GM18520 (cell line): ENCODE data around the gene CYP39A1.
"Not testable (repeated sequence)": the region's sequence is repeated elsewhere in the genome, so short reads cannot be mapped to it uniquely, and the experiment has no call there.

Experiments
- ATAC-seq: cut with Tn5 transposase; IDR thresholded peaks from one replicate; pipeline ENCODE4 v1.9.1; 2021; ENCODE audit not compliant: unreplicated experiment

CYP39A1 gene

DNA sequence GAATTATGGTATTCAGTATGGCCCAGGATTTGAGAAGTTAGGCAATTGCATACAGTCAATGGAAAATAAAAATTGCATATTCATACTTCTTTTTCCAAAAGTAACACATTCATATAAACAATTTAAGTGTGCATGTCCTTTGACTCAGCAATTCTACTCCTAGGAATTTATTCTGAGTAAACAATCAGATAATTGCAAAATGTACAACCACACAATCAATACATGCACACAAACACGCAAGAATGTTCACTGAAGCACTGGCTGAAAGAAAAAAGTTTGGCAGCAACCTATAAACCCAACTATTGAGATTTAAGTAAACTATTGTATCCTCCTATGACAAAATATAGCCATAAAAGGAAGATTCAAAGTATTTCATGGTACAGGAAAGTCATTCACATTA is 1.6 kb downstream of the CYP39A1 start:
- no peak for ATAC-seq

DNA sequence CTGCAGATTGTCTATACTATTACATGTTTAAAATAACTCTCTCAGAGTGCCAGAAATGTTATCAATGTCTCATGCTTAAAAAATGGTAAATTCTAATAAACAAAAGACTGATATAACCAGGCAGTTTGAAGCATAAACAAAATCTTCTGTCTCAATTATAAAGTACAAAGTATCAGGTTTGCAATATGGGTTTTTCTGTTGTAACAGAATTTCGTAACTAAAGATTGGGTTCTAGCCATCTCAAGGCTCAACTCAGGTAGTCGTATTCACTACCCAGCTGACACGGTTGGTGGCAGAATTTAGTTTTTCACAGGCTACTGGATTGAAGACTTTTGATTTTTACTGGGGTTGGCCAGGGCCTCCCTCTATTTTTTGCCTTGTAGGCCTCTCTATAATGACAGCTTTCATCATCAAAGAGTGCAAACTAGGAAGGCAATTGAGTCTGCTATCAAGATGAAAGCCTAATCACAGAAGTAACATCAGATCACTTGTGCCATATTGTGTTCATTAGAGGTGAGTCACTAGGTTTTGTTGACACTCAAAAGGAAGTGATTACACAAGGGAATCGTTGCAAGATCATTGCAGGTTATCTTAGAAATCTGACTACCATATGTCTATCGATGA is 3.6 kb downstream of the CYP39A1 start:
- no peak for ATAC-seq

DNA sequence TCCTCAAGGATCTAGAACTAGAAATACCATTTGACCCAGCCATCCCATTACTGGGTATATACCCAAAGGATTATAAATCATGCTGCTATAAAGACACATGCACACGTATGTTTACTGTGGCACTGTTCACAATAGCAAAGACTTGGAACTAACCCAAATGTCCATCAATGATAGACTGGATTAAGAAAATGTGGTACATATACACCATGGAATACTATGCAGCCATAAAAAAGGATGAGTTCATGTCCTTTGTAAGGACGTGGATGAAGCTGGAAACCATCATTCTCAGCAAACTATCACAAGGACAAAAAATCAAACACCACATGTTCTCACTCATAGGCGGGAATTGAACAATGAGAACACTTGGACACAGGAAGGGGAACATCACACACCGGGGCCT is 4.5 kb downstream of the CYP39A1 start:
- not testable (repeated sequence) for ATAC-seq

DNA sequence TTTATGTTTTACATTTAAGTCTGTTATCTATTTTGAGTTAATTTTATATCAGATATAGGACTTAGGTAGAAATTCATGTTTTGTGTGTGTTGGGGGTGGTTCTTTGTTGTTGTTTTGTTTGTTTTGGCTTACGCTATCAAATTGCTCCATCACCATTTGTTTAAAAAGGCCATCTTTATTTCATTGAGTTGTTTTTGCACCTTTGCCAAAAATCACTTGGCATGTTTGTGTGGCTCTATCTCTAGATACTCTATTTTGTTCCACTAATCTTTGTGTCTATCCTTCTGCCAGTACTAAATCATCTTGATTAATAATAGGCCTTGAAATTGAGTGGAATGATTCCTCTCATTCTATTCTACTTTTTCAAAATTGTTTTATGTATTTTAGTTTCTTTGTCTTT is 7.4 kb downstream of the CYP39A1 start:
- no peak for ATAC-seq

DNA sequence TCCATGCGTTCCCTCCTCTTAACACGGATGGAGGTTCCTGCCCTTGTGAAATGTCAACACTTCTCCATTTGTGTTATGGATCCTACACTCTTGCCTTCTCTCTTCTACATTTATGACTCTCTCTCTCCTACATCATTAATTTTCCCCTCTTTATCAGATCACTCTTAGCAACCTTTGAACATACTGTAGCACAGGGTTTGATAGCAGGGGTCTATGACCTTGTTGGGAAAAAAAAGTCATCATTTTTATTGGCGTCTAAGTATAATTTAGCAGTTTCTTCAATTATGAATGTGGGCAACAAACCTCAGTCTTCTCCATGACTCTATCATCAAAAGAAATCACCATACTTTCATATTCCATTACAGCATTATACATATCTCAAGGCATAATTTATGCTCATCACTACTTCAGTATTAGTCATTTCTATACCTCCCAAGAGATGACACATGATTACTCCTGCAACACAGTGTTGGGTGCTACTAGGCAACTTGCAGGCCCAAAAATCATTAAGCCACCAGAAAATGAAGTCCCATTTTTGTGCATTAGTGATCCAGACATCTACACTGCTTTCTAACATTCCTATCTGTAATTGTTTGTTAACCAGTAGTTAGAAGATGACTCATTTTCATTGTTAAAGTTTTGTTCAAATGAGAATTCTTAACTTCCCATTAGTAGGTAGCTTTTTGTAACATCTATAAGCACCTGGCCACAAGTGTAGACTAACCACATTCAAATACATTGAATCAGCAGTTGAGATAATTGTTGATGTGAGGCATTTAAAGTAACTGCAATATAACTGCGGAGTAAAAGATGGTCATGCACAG is 9.5 kb downstream of the CYP39A1 start:
- no peak for ATAC-seq

DNA sequence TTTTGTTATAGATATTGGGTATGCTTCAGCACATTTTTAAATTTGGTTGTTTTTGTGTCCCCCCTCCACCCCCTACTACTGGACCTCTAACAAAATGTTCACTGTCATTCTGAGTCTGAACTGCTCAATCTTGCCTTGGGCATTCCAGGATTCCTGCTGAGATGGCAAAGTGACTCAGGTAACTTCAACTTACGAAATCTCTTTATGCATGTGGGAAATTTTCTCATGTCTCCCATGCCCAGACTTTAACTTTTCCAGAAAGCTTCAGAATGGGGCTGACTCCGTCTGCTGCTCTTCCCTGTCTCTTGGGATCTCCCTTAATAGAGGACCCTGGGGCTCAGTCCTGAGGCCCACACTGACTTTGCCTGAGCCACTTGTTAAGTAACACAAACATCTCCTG is 14.0 kb downstream of the CYP39A1 start:
- ATAC-seq: no peak

DNA sequence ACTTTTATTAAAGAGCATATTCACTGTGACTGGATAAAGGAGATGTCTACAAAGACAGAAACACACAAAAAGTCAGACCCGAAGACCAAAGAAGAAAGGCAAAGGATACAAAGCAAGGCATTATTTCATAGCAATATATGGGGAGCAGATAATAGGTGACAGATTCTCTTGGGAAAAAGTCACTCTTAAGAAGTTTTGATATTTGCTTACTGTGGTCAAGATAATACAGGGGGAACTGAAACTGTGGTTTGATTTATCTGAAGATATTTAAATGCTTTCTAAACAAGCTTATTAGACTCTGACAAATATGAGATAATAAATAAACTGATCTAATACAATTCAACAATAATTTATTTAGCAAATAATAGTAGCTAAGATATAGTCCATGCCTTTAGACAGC is 14.7 kb downstream of the CYP39A1 start:
- no peak for ATAC-seq

DNA sequence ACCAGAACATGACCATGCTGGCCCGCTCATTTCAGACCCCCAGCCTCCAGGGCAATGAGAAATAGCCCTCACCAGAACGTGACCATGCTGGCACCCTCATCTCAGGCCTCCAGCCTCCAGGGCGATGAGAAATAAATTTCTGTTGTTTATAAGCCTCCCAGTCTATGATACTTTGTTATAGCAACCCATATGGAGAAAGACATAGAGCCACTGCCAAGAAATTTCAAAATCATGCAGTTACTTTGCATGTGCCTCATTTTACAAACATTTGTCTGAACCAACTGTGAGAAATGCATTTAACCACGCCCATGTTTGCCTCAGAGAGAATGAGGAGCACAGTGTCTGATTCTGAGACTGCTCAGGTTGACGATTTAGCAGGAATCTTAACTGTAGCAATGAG is 15.5 kb downstream of the CYP39A1 start:
- ATAC-seq: no peak

DNA sequence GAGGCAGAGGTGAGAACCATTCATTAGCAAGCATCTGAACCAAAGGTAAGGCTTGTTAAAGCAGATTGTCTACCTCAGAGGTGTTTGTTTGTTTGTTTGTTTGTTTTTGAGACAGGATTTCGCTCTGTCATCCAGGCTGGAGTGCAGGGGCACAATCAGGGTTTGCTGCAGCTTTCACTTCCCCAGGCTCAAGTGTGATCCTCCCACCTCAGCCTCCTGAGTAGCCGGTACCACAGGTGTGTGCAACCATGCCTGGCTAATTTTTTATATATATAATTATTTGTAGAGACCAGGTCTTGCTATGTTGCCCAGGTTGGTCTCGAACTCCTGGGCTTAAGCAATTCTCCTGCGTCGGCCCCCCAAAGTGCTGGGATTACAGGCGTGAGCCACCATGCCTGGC is 17.2 kb downstream of the CYP39A1 start:
- no peak for ATAC-seq

DNA sequence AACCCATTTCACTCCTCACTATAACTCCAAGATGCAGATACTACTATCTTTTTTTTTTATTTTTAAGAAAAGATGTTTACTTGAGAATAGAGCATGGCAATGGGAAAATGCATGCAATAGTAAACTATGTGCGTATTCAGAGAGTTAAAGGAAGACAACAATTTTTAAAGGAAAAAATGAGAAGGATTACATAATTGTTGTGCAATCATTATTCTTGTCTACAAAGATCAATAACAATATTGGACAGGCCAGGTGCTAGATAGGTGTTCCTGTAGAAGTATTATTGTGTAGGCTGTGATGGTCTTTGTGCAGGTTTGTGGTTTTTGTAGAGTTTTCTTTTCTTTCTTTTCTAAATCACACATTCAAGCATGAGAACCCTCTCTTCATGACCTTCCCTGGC is 20.6 kb downstream of the CYP39A1 start:
- no peak for ATAC-seq

DNA sequence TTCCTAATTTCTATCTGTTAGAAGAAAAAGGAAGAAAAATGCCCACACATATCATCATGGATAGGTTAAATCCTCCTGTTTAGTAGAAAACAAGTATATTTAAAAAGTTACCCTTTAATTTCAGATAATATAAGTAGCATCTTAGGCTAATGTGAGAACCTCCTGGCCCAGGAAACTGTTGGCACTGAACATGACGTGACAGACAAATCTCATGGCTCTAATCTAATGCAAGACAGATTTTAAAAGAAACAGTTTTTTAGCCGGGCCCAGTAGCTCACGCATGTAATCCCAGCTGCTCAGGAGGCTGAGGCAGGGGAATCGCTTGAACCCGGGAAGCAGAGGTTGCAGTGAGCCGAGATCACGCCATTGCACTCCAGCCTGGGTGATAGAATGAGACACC is 22.9 kb downstream of the CYP39A1 start:
- no peak for ATAC-seq

DNA sequence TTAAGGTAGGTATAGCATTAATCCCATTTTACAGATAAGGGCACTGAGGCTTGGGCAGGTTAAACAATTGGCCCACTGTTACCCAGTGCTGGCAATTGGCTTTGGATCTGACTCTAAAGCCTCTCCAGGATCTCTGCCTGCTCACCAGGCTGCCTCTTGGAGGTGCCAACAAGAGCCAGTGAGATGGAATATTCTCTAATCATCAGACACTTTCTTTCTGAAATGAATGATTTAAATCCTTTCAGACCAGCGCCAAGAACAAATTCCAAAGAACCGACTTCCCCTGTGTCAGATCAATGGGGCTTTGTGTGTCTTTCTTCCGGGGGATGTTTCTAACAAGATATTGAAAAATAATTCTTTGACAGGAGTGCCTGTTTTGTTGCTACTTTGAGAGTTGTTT is 23.6 kb downstream of the CYP39A1 start:
- no peak for ATAC-seq

DNA sequence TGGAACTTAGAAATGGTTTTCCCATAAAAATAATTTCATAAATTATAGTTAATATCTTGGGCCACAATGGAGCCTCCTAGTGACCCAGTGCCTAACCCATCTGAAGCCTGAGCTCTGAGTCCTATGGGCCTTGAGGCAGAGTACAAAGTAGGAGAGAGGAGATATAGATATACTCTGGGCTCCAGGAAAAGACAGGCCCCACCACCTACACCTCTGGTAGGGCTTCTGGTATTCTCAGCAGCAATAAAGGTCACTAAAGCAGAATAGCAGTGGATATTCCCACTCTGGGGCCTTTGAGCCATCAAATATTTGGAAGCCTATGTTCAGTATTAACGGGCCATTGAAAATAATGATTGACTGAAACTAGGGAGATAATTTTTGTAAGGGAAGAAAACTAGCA is 24.1 kb downstream of the CYP39A1 start:
- no peak for ATAC-seq

DNA sequence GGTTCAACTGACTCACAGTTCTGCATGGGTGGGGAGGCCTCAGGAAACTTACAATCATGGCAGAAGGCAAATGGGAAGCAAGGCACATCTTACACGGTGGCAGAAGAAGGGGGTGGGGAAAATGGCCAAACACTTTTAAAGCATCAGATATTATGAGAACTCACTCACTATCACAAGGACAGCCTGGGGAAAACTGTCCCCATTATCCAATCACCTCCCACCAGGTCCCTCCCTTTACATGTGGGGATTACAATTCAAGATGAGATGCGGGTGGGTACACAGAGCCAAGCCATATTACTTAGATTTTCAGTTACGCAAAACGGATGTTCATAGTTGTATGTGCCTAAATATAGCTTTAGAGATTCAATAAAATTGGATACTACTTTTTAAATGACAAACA is 25.6 kb downstream of the CYP39A1 start:
- ATAC-seq: no peak

DNA sequence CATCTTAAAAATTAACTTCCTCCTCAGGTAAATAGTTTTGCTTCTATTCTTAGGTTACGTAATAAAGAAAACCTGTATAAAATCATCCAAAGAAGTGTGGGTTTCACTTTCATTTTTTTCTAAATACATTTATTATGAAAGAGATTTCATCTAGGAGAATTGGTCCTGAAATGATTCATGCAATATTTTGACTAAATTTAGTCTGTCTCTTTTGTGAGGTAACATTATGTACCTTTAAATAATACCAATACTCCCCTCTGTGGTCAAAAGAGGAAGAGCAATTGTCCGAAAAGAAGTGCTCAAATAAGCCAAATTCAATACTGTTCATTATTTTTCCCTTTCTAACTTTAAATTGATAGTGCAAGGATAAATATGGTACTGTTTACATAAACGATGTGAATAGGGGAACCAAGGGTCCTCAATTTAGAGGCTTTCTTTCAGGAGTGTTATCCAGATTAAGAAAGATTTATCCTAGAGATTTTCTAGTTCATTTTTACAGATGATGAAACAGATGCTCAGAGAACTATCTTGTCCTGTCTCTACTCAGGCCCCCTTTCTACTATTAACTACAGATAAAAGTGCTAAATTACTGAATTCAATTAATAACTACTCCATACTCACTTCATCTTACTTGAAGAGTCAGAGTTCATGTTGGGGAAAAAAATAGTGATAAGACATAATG is 26.2 kb downstream of the CYP39A1 start:
- ATAC-seq: no peak

DNA sequence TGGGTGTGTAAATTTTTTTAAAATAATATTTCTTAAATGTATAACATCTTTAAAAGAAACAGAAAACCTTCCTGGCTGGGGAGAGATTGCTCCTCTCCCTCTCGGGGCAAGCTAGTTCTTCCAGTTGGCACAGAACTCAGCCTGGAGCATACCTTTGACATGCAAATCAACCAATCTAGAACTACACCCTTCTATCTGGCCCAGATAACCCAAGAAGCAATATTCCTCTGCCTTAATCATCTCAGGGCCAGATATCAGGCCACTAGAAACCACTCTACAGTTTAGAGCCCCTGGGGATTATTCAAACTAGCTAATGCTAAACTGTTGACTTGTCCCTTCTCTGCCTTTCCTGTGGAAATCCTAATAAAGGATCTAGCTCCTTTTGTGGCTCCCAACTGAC is 33.9 kb downstream of the CYP39A1 start:
- ATAC-seq: no peak

DNA sequence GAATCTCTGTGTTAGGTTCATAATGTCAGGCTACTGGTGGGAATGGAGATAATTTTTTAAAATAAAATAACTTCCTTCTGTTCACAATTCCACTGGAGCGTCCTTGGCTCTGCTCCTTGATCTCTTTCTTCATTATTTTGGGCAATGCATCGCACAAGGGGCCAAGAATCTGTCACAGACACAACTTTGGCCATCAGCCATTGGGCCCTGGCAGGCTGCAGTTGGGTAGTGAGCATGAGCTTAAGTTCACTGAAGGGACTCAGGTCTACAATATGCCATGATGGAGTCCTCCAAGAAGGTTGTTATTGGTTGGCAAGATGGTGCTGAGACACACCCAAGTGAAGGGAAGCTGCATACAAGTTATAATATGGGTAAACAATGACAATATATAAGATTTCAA is 40.0 kb downstream of the CYP39A1 start:
- no peak for ATAC-seq

DNA sequence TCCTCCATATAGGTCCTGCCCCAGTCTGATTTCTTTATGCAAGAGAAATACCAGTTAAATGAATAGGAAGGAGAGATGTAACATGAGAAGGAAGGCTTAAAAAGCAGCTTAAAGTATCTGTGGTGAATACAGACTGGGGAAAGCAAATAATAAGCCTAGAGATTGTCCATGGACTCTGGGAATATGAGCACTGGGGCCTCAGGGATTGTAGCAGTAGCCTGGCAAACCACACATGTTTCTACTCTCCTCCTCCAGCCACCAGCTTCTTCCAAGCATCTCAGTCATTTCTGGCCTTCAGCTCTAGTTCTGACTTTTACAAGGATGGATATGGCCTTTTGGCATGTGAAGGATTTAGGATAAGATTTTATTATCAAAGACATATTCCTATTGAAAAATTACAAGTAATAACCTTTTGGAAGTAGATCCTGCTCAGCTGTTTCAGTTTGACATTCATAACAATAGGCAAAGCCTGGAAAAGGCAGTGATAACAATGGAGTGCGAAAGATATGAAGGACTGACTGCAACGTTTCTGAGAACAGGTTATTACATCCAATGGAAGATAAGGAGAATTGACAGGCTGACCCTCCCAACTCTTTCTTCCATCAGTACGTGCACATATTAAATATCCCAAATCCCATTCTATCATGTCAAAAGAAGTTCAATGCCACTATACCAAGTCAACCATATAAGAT is 41.6 kb downstream of the CYP39A1 start:
- ATAC-seq: no peak

DNA sequence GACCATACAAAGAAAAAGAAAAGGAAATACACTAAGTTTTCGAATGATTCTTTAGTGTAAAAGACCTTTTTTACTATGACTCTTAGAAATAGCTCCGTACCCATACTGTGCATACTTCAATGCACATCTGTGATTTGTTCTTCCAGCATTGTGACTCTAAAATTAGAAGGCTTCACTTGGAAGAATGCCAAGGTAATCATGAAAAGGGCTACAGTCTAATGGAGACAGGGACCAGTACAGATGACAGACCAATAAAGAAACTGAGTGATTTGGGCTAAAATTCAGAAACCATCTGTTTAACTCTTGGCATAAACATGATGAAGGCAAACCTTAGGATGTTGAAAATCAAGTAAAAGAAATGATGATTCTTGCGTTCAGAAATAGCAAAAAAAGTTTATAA is 46.3 kb downstream of the CYP39A1 start:
- no peak for ATAC-seq

DNA sequence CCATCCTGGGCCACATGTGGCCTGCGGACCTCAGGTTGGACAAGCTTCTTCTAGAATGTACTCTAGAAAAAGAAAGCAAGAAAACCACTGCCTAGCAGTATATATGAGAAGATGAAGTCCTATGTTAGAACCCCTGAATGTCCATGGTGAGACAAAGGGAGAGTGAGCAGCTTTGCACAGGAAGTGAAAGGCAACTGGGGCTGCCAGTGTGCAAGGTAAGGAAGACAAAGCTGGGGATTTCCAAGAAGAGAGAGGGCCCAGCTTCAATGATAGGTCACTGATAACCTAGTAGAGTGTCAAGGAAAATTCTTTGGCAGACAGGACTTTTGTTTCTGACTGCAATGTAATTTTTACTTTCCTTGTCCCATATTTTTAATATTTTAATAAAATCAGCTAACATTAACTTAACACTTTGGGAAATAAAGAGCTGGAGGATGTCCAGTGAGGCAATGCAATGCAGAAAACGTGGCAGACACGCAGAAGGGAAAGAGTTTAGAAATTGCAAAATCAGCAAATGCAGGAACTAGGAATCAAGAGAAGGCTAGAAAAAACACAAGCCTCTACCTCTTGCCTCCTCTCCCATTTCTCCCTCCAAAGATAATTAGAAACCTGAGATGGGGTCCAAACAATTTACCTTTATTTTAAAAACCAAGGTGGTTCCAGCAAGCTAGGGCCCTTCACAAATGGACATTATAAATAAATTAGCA is 47.4 kb downstream of the CYP39A1 start:
- peak; percentile 52 for ATAC-seq

DNA sequence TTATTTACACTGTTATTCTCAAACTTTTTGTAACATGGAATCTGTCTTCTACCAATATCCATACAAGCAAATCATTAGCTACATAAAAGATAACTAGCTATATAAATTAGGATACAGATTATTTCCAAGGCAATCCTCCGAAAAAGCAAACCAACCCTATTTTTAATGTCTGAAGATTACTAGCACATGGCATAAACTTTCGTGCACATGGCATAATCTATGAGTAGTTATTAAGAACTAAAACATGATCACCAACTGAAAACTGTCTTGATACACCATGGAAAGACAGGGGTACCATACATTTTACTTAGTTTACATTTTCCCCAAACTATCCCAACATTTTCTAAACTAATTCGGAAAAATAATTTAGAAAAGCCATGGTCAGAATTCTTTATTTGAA is 54.4 kb downstream of the CYP39A1 start:
- no peak for ATAC-seq
